Left ventricle myocardium inferior (tissue), 1 donor: ENCODE measurements around the gene CELF4. TPM values are rescaled to one million over a fixed set of nuclear protein-coding genes. Genes with fewer than 3 reads are reported as not detected.

ENCODE experiments used
- DNase-seq: peaks from one replicate; pipeline ENCODE4 v3.0.0-alpha.2; 2020
- H3K27ac ChIP-seq: fragments of 200-600 bp; replicated peaks from 2 replicates; pipeline ENCODE4 v1.8.0; 2021
- H3K27me3 ChIP-seq: fragments of 200-600 bp; 2 replicates; pipeline ENCODE4 v1.8.0; 2021; ENCODE audit warnings: low read depth
- H3K36me3 ChIP-seq: fragments of 200-600 bp; 2 replicates; pipeline ENCODE4 v1.8.0; 2021
- H3K4me1 ChIP-seq: fragments of 200-600 bp; 2 replicates; pipeline ENCODE4 v1.8.0; 2021
- H3K4me3 ChIP-seq: fragments of 200-600 bp; 2 replicates; pipeline ENCODE4 v1.8.0; 2021; ENCODE audit warnings: mild to moderate bottlenecking, moderate library complexity
- H3K9me3 ChIP-seq: fragments of 200-600 bp; replicated peaks from 2 replicates; pipeline ENCODE4 v1.8.0; 2021
- CTCF ChIP-seq: fragments of 200-600 bp; IDR thresholded peaks from 2 replicates; pipeline ENCODE4 v1.8.0; 2021; ENCODE audit warnings: antibody characterized with exemption, mild to moderate bottlenecking, borderline replicate concordance
- intact Hi-C: fragments of 100-400 bp; cut with micrococcal nuclease; formaldehyde crosslinking; loops from one replicate; pipeline ENCODE4 v1.11.0; 2022
- total RNA-seq: library from RNA; stranded (reverse); fragmentation: NEBNext Ultra II Directional; extraction: Animal tissue kit (Norgen Biotek cat#: 25700); gene quantifications from one replicate; pipeline ENCODE4 v1.2.1, GENCODE V29; 2021
- donor health status: DM: no; HTN: yes; CAD: no; lungs with severe emphysema.

The CELF4 gene
- total RNA-seq, 1 donor from 2014 or later = 0.60 TPM

- no peaks in the 10 kb centered on the region for H3K4me1 ChIP-seq
- no peak overlapping the region for H3K4me3 ChIP-seq
- H3K9me3 ChIP-seq = no peaks in the 10 kb centered on the region
- H3K36me3 ChIP-seq = no peaks in the 10 kb centered on the region
- no peak for DNase-seq
- TF ChIP-seq CTCF = no peak
- intact Hi-C loops = no loop called here
- H3K27me3 ChIP-seq = peaks cover 71% of the 10 kb centered on the region
- H3K27ac ChIP-seq = no peak overlapping the region
These were observed 116.0 kb downstream of the CELF4 start for GRCh38 chr18:37449618-37450017.

DNA sequence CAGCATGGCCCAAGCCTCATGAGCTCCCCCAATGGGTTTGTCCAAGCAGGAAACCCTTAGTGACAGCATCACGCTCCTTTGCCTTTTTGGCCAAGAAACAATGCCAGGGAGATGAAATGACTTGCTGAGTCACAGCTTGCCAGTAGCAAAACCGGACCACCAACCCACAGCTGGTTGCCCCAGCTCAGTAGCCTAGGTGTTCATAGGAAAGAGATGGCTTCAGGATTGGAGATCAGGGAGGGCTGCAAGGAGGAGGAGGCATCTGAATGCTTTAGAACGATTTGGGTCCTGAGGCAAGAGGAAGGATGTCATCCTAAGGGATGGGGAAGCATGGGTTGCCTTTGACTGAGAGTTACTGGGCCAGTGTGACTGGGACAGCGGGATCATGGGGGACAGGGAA, 116.7 kb downstream of the CELF4 start:
- no peaks in the 10 kb centered on the region for H3K36me3 ChIP-seq
- intact Hi-C loops = no loop called here
- H3K9me3 ChIP-seq = no peaks in the 10 kb centered on the region
- TF ChIP-seq CTCF = no peak
- no peaks in the 10 kb centered on the region for H3K4me1 ChIP-seq
- H3K4me3 ChIP-seq = no peak overlapping the region
- no peak overlapping the region for H3K27ac ChIP-seq
- no peak for DNase-seq
- H3K27me3 ChIP-seq = peaks cover 75% of the 10 kb centered on the region

GRCh38 chr18:37447962-37448888, 117.4 kb downstream of the CELF4 start:
- DNase-seq = no peak
- TF ChIP-seq CTCF = no peak
- H3K27ac ChIP-seq = no peak overlapping the region
- H3K27me3 ChIP-seq = peaks cover 82% of the 10 kb centered on the region
- H3K4me1 ChIP-seq = no peaks in the 10 kb centered on the region
- no peak overlapping the region for H3K4me3 ChIP-seq
- H3K36me3 ChIP-seq = no peaks in the 10 kb centered on the region
- H3K9me3 ChIP-seq = no peaks in the 10 kb centered on the region
- intact Hi-C loops = no loop called here

GRCh38 chr18:37445836-37446235, 119.8 kb downstream of the CELF4 start:
- intact Hi-C loops = no loop called here
- Histone ChIP-seq H3K4me1 (peaks cover 3% of the 10 kb centered on the region), H3K27me3 (peaks cover 77% of the 10 kb centered on the region), H3K36me3 (no peaks in the 10 kb centered on the region), H3K27ac (no peak overlapping the region), H3K4me3 (no peak overlapping the region), H3K9me3 (no peaks in the 10 kb centered on the region)
- no peak for DNase-seq
- no peak for TF ChIP-seq CTCF

DNA sequence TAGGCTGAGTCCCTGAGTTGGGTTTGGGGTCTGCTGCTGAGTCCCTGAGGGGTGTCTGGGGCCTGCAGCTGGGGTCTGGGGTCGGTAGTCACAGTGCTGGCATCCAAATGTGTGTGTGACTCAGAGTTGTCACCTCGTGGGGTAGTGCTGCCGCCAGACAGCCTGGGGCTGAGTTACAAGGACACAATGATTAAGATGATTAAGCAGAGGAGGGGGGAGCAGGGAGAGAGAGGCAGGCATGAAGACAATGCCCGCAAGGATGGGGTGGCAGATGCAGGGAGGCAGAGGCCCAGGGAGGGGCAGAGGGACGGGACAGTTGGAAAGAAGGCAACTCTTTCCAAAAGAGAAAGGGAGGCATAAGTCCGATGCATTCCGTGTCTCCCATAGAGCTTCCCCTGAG, 120.2 kb downstream of the CELF4 start:
- Histone ChIP-seq H3K36me3 (no peaks in the 10 kb centered on the region), H3K4me3 (no peak overlapping the region), H3K27ac (no peak overlapping the region), H3K9me3 (no peaks in the 10 kb centered on the region), H3K4me1 (peaks cover 7% of the 10 kb centered on the region), H3K27me3 (peaks cover 73% of the 10 kb centered on the region)
- no peak for DNase-seq
- intact Hi-C loops = no loop called here
- no peak for TF ChIP-seq CTCF
